Peyer's patch (tissue), 4 donors: ENCODE data around the gene STYX. TPM values are rescaled to one million over a fixed set of nuclear protein-coding genes. Genes with fewer than 3 reads are reported as not detected.
A peak's percentile ranks its signal among the peaks of the same experiment; 100 is the strongest.

ENCODE experiments used
- DNase-seq, 3 donors: peaks; one replicate each; pipeline ENCODE4 v3.0.0-alpha.2; 2017 to 2019
- H3K27ac ChIP-seq, 4 donors: fragments of 200-600 bp; sonication (generic); one replicate each; pipeline ENCODE4 v1.5.1; 2016 to 2019
- H3K27me3 ChIP-seq, 2 donors: fragments of 200-600 bp; sonication (generic); one replicate each; pipeline ENCODE4 v1.5.1; 2019
- H3K36me3 ChIP-seq, 3 donors: fragments of 200-600 bp; sonication (generic); one replicate each; pipeline ENCODE4 v1.5.1; 2016 to 2019
- H3K4me1 ChIP-seq, 4 donors: fragments of 200-600 bp; sonication (generic); one replicate each; pipeline ENCODE4 v1.5.1; 2016 to 2019
- H3K4me3 ChIP-seq, 4 donors: fragments of 200-600 bp; sonication (generic); 1 replicate in 3 of 4; 2 replicates in 1 of 4; pipeline ENCODE4 v1.5.1; 2016 to 2019; ENCODE audit warnings: mild to moderate bottlenecking in 1 of 4
- H3K9me3 ChIP-seq, 4 donors: fragments of 200-600 bp; sonication (generic); one replicate each; pipeline ENCODE4 v1.5.1; 2016 to 2019; ENCODE audit warnings: mild to moderate bottlenecking in 1 of 4
- POLR2A ChIP-seq, 2 donors: fragments of 450-650 bp; IDR thresholded peaks; one replicate each; pipeline ENCODE4 v1.5.1; 2017; ENCODE audit warnings: antibody characterized with exemption in 2 of 2, mild to moderate bottlenecking in 2 of 2, moderate library complexity in 2 of 2
- total RNA-seq, 4 donors: library from RNA; depleted of rRNA; stranded (reverse); fragments of >200 nt; gene quantifications; one replicate each; pipeline ENCODE4 v1.1.0, GENCODE V29; 2016
- TF ChIP-seq, protein P1 (sequence below), 6 experiments: fragments of 450-650 bp in 4 of 6; fragments of 200-600 bp in 2 of 6; sonication (generic) in 1 of 6; IDR thresholded peaks; one replicate each; pipeline ENCODE4 v1.5.1; 2017 to 2019; ENCODE audit warnings: antibody characterized with exemption in 6 of 6, mild to moderate bottlenecking in 3 of 6, moderate library complexity in 1 of 6

STYX gene
- total RNA-seq, 4 donors from 2014 or later = 8.8 to 10.7 (median 9.9) TPM

DNA sequence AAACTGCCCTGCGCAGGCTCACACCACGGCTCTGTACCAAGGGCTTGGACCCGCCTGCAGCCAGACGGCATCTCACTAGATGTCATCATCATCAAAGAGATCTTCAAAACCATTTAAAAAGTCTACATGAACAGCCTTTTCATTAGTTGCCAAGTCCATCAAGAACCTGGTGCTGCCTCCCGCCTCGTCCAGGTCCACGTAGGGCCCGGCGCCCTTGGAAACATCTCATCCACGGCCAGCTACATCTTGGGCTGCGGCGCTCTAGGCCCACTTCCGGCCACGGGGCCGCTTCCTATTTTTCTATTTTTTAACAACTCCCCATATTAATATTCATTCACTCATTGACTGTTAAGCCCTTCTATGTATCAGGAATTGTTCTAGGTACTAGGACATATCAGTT is 68.9 kb downstream of the STYX start:
- Histone ChIP-seq H3K27me3 (no peaks in the 10 kb centered on the region), H3K9me3 (no peaks in the 10 kb centered on the region), H3K4me1 (no peaks in the 10 kb centered on the region), H3K4me3 (no peak overlapping the region), H3K27ac (no peak overlapping the region), H3K36me3 (no peaks in the 10 kb centered on the region)
- no peak for DNase-seq
- no peak for TF ChIP-seq POLR2A (IDR thresholded peaks at IDR 0.05)
- TF ChIP-seq, protein P1, sequence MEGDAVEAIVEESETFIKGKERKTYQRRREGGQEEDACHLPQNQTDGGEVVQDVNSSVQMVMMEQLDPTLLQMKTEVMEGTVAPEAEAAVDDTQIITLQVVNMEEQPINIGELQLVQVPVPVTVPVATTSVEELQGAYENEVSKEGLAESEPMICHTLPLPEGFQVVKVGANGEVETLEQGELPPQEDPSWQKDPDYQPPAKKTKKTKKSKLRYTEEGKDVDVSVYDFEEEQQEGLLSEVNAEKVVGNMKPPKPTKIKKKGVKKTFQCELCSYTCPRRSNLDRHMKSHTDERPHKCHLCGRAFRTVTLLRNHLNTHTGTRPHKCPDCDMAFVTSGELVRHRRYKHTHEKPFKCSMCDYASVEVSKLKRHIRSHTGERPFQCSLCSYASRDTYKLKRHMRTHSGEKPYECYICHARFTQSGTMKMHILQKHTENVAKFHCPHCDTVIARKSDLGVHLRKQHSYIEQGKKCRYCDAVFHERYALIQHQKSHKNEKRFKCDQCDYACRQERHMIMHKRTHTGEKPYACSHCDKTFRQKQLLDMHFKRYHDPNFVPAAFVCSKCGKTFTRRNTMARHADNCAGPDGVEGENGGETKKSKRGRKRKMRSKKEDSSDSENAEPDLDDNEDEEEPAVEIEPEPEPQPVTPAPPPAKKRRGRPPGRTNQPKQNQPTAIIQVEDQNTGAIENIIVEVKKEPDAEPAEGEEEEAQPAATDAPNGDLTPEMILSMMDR (IDR thresholded peaks at IDR 0.05) = no peak

DNA sequence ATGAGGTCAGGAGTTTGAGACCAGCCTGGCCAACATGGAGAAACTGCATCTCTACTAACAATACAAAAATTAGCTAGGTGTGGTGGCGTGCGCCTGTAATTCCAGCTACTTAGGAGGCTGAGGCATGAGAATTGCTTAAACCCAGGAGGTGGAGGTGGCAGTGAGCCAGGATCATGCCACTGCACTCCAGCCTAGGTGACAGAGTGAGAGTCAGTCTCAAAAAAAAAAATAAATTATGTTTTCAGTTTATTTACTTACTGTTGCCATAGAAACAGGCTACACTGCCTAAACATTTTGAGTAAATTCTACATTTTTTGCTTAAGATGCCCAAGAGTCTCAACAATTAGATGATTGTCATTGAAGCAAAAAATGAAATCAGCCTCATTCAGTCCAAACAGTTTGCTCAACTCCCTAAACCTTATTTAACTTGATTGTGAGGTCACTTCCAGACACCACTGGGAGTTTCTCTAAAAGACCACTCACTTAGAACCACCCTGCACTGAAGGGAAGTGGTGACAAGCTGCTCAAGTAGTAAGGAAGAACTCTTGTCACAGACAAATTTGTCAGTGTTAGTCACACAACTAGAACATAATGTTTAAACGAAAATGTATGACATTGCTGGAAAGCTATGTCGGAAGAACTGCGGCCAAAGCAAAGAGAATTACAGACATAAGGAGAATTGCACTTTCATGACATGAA is 71.2 kb downstream of the STYX start:
- no peaks in the 10 kb centered on the region for H3K9me3 ChIP-seq
- H3K27ac ChIP-seq = peak overlapping the region in 1 of 4 donors; percentile 40
- DNase-seq = no peak

DNA sequence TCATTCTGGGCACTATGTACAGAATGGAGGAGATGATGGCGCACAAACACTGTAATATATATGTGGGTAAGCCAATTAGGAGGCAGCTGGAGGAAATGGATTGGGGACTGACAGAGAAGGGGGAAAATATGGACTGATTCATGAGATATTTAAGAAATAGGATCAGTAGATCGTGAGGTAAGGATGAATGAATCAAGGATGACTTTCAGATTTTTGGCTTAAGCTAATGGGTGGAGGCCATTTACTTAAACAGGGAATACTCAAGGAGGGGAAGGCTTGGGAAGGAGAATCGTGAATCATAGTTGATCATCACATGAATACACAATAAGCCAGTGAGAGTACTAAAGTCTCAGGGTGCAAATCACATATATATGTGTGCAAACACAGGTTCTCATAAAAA is 72.6 kb downstream of the STYX start:
- Histone ChIP-seq H3K36me3 (no peaks in the 10 kb centered on the region), H3K4me3 (no peak overlapping the region), H3K9me3 (no peaks in the 10 kb centered on the region), H3K27ac (no peak overlapping the region), H3K4me1 (no peaks in the 10 kb centered on the region), H3K27me3 (no peaks in the 10 kb centered on the region)
- no peak for TF ChIP-seq POLR2A (IDR thresholded peaks at IDR 0.05)
- TF ChIP-seq, protein P1 (IDR thresholded peaks at IDR 0.05) = no peak
- no peak for DNase-seq

More for the DNA sequence above, 71.2 kb downstream of the STYX start:
- Histone ChIP-seq H3K27me3 (no peaks in the 10 kb centered on the region), H3K4me3 (no peak overlapping the region), H3K36me3 (no peaks in the 10 kb centered on the region), H3K4me1 (no peaks in the 10 kb centered on the region)
- TF ChIP-seq POLR2A (IDR thresholded peaks at IDR 0.05) = no peak
- TF ChIP-seq, protein P1 (IDR thresholded peaks at IDR 0.05) = no peak

DNA sequence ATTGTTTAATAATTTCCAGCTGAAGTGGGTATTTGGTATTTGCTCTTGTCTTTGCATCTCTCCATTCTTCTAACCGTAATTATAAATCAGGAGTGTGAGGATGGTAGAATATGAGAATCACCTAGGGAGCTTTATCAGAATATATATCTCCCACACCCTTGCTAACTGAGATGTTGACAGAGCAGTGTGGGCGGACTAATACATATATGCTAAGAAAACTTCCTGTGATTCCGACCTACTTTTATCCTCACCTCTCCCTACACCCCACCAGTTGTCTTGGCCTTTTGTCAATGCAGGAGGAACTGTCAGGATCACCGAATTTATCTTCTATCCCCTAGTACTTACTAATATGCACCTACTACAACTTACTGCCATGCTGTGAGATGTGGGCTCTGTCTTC is 76.1 kb downstream of the STYX start:
- TF ChIP-seq POLR2A (IDR thresholded peaks at IDR 0.05) = no peak
- TF ChIP-seq, protein P1 (IDR thresholded peaks at IDR 0.05) = no peak
- DNase-seq = no peak
- no peak overlapping the region for H3K4me3 ChIP-seq
- H3K9me3 ChIP-seq = no peaks in the 10 kb centered on the region
- H3K27me3 ChIP-seq = no peaks in the 10 kb centered on the region
- H3K36me3 ChIP-seq = no peaks in the 10 kb centered on the region
- no peaks in the 10 kb centered on the region for H3K4me1 ChIP-seq
- H3K27ac ChIP-seq = no peak overlapping the region

DNA sequence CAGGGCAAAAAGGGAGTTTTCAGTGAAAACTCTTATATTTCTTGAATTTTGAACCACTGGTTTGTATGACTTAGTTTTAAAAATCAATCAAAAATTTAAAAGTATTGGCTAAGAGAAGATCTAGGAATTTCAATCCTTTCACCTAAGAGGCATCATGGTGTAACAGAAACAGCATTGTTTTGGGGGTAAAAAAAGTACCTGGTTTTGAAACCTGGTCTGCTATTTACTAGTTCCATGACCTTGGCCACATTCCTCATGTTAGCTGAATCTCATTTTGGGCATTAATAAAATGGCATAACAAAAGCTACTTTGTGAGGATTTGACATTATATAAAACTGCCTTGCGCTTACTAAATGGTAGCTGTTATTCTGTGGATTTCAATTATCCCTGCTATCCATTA is 78.1 kb downstream of the STYX start:
- no peak overlapping the region for H3K27ac ChIP-seq
- H3K36me3 ChIP-seq = no peaks in the 10 kb centered on the region
- H3K4me1 ChIP-seq = no peaks in the 10 kb centered on the region
- no peak overlapping the region for H3K4me3 ChIP-seq
- no peaks in the 10 kb centered on the region for H3K27me3 ChIP-seq
- no peak for TF ChIP-seq POLR2A (IDR thresholded peaks at IDR 0.05)
- TF ChIP-seq, protein P1 (IDR thresholded peaks at IDR 0.05) = no peak
- no peak for DNase-seq
- no peaks in the 10 kb centered on the region for H3K9me3 ChIP-seq
